Activated CD4-positive, alpha-beta T cell treated with anti-CD3 and anti-CD28 coated beads, Interleukin-2, amount 10 ng/mL, durations not matched to agents 24 days and 14 days (primary cell): ENCODE data around the gene LIG3. TPM values are rescaled to one million over a fixed set of nuclear protein-coding genes. Genes with fewer than 3 reads are reported as not detected.
"Not testable (repeated sequence)": the region's sequence is repeated elsewhere in the genome, so short reads cannot be mapped to it uniquely, and the experiment has no call there.

Experiments
- DNase-seq: peaks from one replicate; pipeline ENCODE4 v3.0.0; 2022
- H3K27ac Mint-ChIP-seq: one replicate; pipeline ENCODE4 v1.8.0; 2022; ENCODE audit warnings: mild to moderate bottlenecking, mixed read lengths
- H3K27me3 Mint-ChIP-seq: one replicate; pipeline ENCODE4 v1.8.0; 2022; ENCODE audit warnings: mixed read lengths
- H3K36me3 Mint-ChIP-seq: one replicate; pipeline ENCODE4 v1.8.0; 2022; ENCODE audit warnings: low read depth, mild to moderate bottlenecking, mixed read lengths
- H3K4me1 Mint-ChIP-seq: one replicate; pipeline ENCODE4 v1.8.0; 2021; ENCODE audit warnings: mixed read lengths
- H3K4me3 Mint-ChIP-seq: one replicate; pipeline ENCODE4 v1.8.0; 2022; ENCODE audit warnings: mild to moderate bottlenecking, moderate library complexity, mixed read lengths
- H3K9me3 Mint-ChIP-seq: one replicate; pipeline ENCODE4 v1.8.0; 2021; ENCODE audit warnings: mixed read lengths
- intact Hi-C: fragments of 100-400 bp; cut with micrococcal nuclease; formaldehyde crosslinking; loops from one replicate; pipeline ENCODE4 v1.15.1; 2023
- total RNA-seq: library from RNA; stranded (reverse); gene quantifications from 2 replicates; pipeline ENCODE4 v1.2.3, GENCODE V29; 2022

The LIG3 gene
- 67.2 and 67.3 TPM in 2 replicates for total RNA-seq

- Mint-ChIP-seq H3K27ac (peak within 1 kb of the TSS; percentile 98), H3K27me3 (no peaks in the 10 kb centered on the region), H3K4me1 (peaks cover 47% of the 10 kb centered on the region), H3K4me3 (peak within 1 kb of the TSS; percentile 96), H3K36me3 (peaks cover 29% of the 10 kb centered on the region), H3K9me3 (no peaks in the 10 kb centered on the region)
- DNase-seq: peak; percentile 98
- intact Hi-C loops: loop anchor here (1.0 to 5.0 kb wide), 2 partner anchors 19 to 262 kb away; partner anchors contain the start of genes CCT6B, SLFN5 and ZNF830
These were observed at the start of gene LIG3 for GRCh38 chr17:34980353-34980680. TSS of gene LIG3 (plus strand) at chr17:34980512. CDS start at chr17:34983006, 2,494 bp downstream.

- H3K27ac Mint-ChIP-seq, H3K4me1 Mint-ChIP-seq, intact Hi-C loops, DNase-seq, H3K36me3 Mint-ChIP-seq, H3K4me3 Mint-ChIP-seq, H3K9me3 Mint-ChIP-seq: not testable (repeated sequence)
- H3K27me3 Mint-ChIP-seq: peaks cover 23% of the 10 kb centered on the region
These were observed 29.5 kb upstream of the LIG3 start for GRCh38 chr17:34950780-34951179.

GRCh38 chr17:34958438-34958837, 21.9 kb upstream of the LIG3 start:
- peaks cover 19% of the 10 kb centered on the region for H3K4me1 Mint-ChIP-seq
- intact Hi-C loops: no loop called here

GRCh38 chr17:34961093-34961911, 19.0 kb upstream of the LIG3 start, which contains the start of the genes CCT6B and ZNF830:
TSS of gene CCT6B (minus strand) at chr17:34961460. CDS start at chr17:34961393, 67 bp downstream.
TSS of gene ZNF830 (plus strand) at chr17:34961540. CDS start at chr17:34961567, 27 bp downstream.
- Mint-ChIP-seq H3K27ac (peak within 1 kb of the TSS; percentile 100), H3K27me3 (peaks cover 2% of the 10 kb centered on the region), H3K9me3 (peaks cover 10% of the 10 kb centered on the region), H3K4me3 (peak within 1 kb of the TSS; percentile 98), H3K36me3 (peaks cover 25% of the 10 kb centered on the region), H3K4me1 (peaks cover 24% of the 10 kb centered on the region)
- intact Hi-C loops: loop anchor here (1.0 to 2.0 kb wide), 3 partner anchors 19 to 281 kb away; partner anchors contain the start of genes LIG3, RAD51D and SLFN5
- DNase-seq: peak; percentile 97

More at GRCh38 chr17:34958438-34958837, 21.9 kb upstream of the LIG3 start:
- Mint-ChIP-seq H3K4me3 (no peak overlapping the region), H3K27me3 (peaks cover 7% of the 10 kb centered on the region), H3K27ac (no peak overlapping the region), H3K9me3 (peaks cover 10% of the 10 kb centered on the region), H3K36me3 (peaks cover 12% of the 10 kb centered on the region)
- no peak for DNase-seq

- intact Hi-C loops: no loop called here
- DNase-seq: no peak
- Mint-ChIP-seq H3K36me3 (peaks cover 2% of the 10 kb centered on the region), H3K4me3 (no peak overlapping the region), H3K27me3 (no peaks in the 10 kb centered on the region), H3K27ac (no peak overlapping the region), H3K4me1 (peaks cover 11% of the 10 kb centered on the region), H3K9me3 (no peaks in the 10 kb centered on the region)
These were observed 6.1 kb upstream of the LIG3 start for GRCh38 chr17:34974179-34974578.

GRCh38 chr17:34974794-34975785, 5.2 kb upstream of the LIG3 start:
- H3K36me3 Mint-ChIP-seq: peaks cover under 1% of the 10 kb centered on the region
- H3K27me3 Mint-ChIP-seq: no peaks in the 10 kb centered on the region
- DNase-seq: no peak
- no peak overlapping the region for H3K4me3 Mint-ChIP-seq
- H3K4me1 Mint-ChIP-seq: peaks cover 20% of the 10 kb centered on the region
- intact Hi-C loops: no loop called here
- peak overlapping the region; percentile 52 for H3K27ac Mint-ChIP-seq
- no peaks in the 10 kb centered on the region for H3K9me3 Mint-ChIP-seq

- H3K27ac Mint-ChIP-seq: no peak overlapping the region
- no peaks in the 10 kb centered on the region for H3K27me3 Mint-ChIP-seq
- peaks cover 48% of the 10 kb centered on the region for H3K4me1 Mint-ChIP-seq
- no peaks in the 10 kb centered on the region for H3K9me3 Mint-ChIP-seq
- DNase-seq: no peak
- peaks cover 23% of the 10 kb centered on the region for H3K36me3 Mint-ChIP-seq
- intact Hi-C loops: no loop called here
- H3K4me3 Mint-ChIP-seq: peak overlapping the region; percentile 3
These were observed 1.2 kb upstream of the LIG3 start for GRCh38 chr17:34979153-34979552.

- peaks cover 26% of the 10 kb centered on the region for H3K36me3 Mint-ChIP-seq
- no peaks in the 10 kb centered on the region for H3K9me3 Mint-ChIP-seq
- DNase-seq: no peak
- peak overlapping the region; percentile 98 for H3K27ac Mint-ChIP-seq
- peaks cover 49% of the 10 kb centered on the region for H3K4me1 Mint-ChIP-seq
- H3K4me3 Mint-ChIP-seq: peak overlapping the region; percentile 93
- intact Hi-C loops: loop anchor here (1.0 to 5.0 kb wide), 2 partner anchors 18 to 262 kb away; partner anchors contain the start of genes CCT6B, SLFN5 and ZNF830
- H3K27me3 Mint-ChIP-seq: no peaks in the 10 kb centered on the region
These were observed 511 bp upstream of the LIG3 start for GRCh38 chr17:34979650-34980352.

- peaks cover 47% of the 10 kb centered on the region for H3K4me1 Mint-ChIP-seq
- peak; percentile 95 for DNase-seq
- intact Hi-C loops: loop anchor here (1.0 to 5.0 kb wide), 4 partner anchors 20 to 261 kb away; partner anchors contain the start of genes CCT6B, RAD51D, SLFN5 and ZNF830
These were observed 597 bp downstream of the LIG3 start for GRCh38 chr17:34980681-34981537.

GRCh38 chr17:34981538-34982241, 1.4 kb downstream of the LIG3 start:
- Mint-ChIP-seq H3K4me3 (peak overlapping the region; percentile 96), H3K27me3 (no peaks in the 10 kb centered on the region), H3K27ac (peak overlapping the region; percentile 96), H3K9me3 (no peaks in the 10 kb centered on the region), H3K36me3 (peaks cover 39% of the 10 kb centered on the region), H3K4me1 (peaks cover 47% of the 10 kb centered on the region)
- intact Hi-C loops: loop anchor here (1.0 to 5.0 kb wide), 3 partner anchors 108 to 261 kb away; partner anchors contain the start of genes RAD51D and SLFN5
- DNase-seq: no peak

More at GRCh38 chr17:34980681-34981537, 597 bp downstream of the LIG3 start:
- Mint-ChIP-seq H3K36me3 (peaks cover 32% of the 10 kb centered on the region), H3K4me3 (peak overlapping the region; percentile 96), H3K27me3 (no peaks in the 10 kb centered on the region), H3K27ac (peak overlapping the region; percentile 96), H3K9me3 (no peaks in the 10 kb centered on the region)

GRCh38 chr17:34987232-34987631, 6.9 kb downstream of the LIG3 start:
- Mint-ChIP-seq H3K36me3 (peaks cover 70% of the 10 kb centered on the region), H3K27ac (no peak overlapping the region), H3K9me3 (no peaks in the 10 kb centered on the region), H3K4me1 (peaks cover 31% of the 10 kb centered on the region), H3K4me3 (no peak overlapping the region), H3K27me3 (no peaks in the 10 kb centered on the region)
- intact Hi-C loops: no loop called here
- no peak for DNase-seq

GRCh38 chr17:34988644-34989043, 8.3 kb downstream of the LIG3 start:
- Mint-ChIP-seq H3K27ac (no peak overlapping the region), H3K9me3 (no peaks in the 10 kb centered on the region), H3K4me3 (no peak overlapping the region), H3K36me3 (peaks cover 72% of the 10 kb centered on the region), H3K4me1 (peaks cover 22% of the 10 kb centered on the region), H3K27me3 (no peaks in the 10 kb centered on the region)
- intact Hi-C loops: no loop called here
- no peak for DNase-seq
